ENCODE results near the gene NLRC3. TPM values are rescaled to one million over a fixed set of nuclear protein-coding genes. Genes with fewer than 3 reads are reported as not detected.

NLRC3 gene
- total RNA-seq, 1 experiment from 2014 or later: 0.02 TPM

- Histone ChIP-seq H3K27ac (no peak overlapping the region), H3K9me3 (replicated peaks) (no peaks in the 10 kb centered on the region), H3K4me1 (no peaks in the 10 kb centered on the region), H3K4me3 (no peak overlapping the region), H3K36me3 (no peaks in the 10 kb centered on the region), H3K27me3 (no peaks in the 10 kb centered on the region)
- no peak for DNase-seq
Observed at GRCh38 chr16:3553138-3553923, 23.9 kb downstream of the NLRC3 start.

DNA sequence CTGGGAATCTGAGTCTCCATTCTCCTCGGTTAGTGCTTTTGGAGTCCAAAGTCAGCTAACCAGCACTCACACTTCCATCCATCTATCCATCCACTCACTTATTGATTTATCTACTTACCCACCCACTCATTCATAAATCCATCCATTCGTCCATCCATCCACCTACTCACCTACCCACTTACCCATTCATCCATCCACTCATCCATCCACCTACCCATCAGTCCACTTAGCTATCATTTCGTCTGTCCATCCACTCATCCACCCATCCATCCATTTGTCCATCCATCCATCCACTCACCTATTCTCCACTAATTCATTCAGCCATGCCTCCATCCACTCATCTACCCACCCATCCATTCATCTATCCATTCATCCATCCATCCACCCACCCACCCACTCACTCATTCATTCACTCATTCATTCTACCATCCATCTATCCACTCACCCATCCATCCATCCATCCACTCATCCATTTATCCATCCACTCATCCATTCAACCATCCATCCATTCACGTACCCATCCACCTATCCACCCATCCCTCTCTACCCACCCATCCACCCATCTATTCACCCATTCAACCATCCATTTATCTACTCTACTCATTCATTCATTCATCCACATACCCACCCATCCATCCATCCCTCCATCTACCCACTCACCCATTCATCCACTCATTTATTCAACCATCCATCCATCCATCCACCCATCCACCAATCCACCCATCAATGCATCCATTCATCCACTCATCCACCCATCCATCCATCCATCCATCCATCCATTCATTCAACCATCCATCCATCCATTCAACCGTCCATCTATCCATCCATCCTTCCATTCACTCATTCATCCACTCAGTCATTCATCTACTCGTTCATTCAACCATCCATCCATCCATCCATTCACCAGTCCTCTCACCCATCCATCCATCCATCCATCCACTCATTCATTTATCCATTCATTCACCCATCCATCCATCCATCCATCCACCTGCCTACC lies 26.1 kb downstream of the NLRC3 start:
- Histone ChIP-seq H3K27ac (no peak overlapping the region), H3K27me3 (no peaks in the 10 kb centered on the region), H3K4me3 (no peak overlapping the region), H3K4me1 (no peaks in the 10 kb centered on the region), H3K9me3 (replicated peaks) (no peaks in the 10 kb centered on the region), H3K36me3 (no peaks in the 10 kb centered on the region)
- no peak for DNase-seq

DNA sequence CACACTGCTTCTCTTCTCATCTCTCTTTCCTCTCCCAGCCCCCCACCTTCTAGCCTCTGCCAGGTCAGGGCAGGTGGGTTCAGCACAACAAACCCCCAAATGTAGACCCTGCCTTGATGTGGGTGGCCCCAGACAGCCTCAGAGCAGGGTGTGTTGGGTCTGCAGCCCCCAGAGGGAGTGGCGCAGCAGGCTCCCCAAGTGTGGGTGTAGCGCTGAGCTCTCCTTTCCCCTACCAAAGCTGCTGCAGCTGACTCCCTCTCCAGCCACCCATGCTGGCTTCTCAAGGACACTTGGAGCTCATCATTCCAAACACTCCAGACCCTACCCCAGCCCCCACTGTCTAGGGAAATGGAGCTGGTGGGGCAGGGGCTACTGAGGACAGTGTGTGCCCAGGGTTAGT lies 27.3 kb downstream of the NLRC3 start:
- H3K27me3 ChIP-seq: no peaks in the 10 kb centered on the region
- H3K36me3 ChIP-seq: no peaks in the 10 kb centered on the region
- no peak overlapping the region for H3K4me3 ChIP-seq
- no peaks in the 10 kb centered on the region for H3K4me1 ChIP-seq
- no peaks in the 10 kb centered on the region for H3K9me3 ChIP-seq (replicated peaks)
- no peak for DNase-seq
- no peak overlapping the region for H3K27ac ChIP-seq

- H3K27me3 ChIP-seq: no peaks in the 10 kb centered on the region
- H3K4me1 ChIP-seq: no peaks in the 10 kb centered on the region
- no peak overlapping the region for H3K27ac ChIP-seq
- no peak overlapping the region for H3K4me3 ChIP-seq
- H3K9me3 ChIP-seq (replicated peaks): no peaks in the 10 kb centered on the region
- DNase-seq: no peak
- H3K36me3 ChIP-seq: no peaks in the 10 kb centered on the region
Observed at GRCh38 chr16:3548859-3549258, 28.3 kb downstream of the NLRC3 start.

DNA sequence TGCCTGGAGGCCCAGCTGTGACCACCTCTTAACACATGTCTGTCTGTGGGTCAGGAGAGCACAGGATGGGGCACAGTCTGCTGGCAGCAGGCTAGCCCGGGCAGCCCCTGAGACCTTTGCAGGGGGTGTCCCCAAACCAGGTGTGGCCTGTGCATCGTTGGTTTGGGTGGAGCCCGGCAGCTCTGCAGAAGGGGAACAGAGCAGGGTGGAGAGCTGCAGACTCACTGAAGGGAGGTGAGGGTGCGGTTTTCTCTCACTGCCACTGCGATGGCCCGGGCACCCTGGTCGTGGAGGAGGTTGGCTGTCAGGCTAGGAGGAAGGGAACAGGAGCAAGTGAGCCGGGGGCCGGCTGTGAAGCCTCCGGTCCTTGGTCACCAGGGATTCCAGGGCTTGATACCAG lies 28.8 kb downstream of the NLRC3 start:
- Histone ChIP-seq H3K27me3 (no peaks in the 10 kb centered on the region), H3K4me1 (no peaks in the 10 kb centered on the region), H3K27ac (no peak overlapping the region), H3K4me3 (no peak overlapping the region), H3K36me3 (no peaks in the 10 kb centered on the region), H3K9me3 (replicated peaks) (no peaks in the 10 kb centered on the region)
- no peak for DNase-seq

DNA sequence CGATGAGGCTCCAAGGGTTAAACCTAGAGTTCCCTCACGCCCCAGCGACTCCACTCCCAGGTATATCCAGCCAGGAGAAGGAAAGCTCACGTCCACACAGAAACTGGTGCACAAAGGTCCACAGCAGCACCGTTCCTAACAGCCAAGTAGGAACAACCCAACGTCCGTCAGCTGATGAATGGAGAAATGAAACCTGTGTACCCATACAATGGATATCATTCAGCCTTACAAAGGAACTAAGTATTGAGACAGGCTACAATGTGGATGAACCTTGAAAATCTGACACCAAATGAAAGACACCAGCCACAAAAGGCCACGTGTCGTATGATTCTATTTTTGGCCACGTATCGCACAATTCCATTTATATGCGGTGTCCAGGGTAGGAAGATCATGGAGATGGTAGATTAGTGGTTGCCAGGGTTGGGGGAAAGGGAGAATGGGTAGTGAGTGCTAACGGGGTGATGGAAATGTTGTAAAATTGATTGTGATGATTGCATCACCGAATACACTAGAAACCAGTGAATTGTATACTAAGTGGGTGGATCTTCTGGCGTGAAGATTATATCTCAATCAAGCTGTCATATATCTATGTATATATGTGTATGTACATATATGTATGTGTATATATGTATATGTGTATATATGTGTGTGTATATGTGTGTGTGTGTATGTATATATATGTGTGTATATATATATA lies 30.1 kb downstream of the NLRC3 start:
- no peaks in the 10 kb centered on the region for H3K36me3 ChIP-seq
- H3K4me3 ChIP-seq: no peak overlapping the region
- H3K27me3 ChIP-seq: no peaks in the 10 kb centered on the region
- H3K27ac ChIP-seq: no peak overlapping the region
- no peaks in the 10 kb centered on the region for H3K9me3 ChIP-seq (replicated peaks)
- DNase-seq: no peak
- H3K4me1 ChIP-seq: no peaks in the 10 kb centered on the region

DNA sequence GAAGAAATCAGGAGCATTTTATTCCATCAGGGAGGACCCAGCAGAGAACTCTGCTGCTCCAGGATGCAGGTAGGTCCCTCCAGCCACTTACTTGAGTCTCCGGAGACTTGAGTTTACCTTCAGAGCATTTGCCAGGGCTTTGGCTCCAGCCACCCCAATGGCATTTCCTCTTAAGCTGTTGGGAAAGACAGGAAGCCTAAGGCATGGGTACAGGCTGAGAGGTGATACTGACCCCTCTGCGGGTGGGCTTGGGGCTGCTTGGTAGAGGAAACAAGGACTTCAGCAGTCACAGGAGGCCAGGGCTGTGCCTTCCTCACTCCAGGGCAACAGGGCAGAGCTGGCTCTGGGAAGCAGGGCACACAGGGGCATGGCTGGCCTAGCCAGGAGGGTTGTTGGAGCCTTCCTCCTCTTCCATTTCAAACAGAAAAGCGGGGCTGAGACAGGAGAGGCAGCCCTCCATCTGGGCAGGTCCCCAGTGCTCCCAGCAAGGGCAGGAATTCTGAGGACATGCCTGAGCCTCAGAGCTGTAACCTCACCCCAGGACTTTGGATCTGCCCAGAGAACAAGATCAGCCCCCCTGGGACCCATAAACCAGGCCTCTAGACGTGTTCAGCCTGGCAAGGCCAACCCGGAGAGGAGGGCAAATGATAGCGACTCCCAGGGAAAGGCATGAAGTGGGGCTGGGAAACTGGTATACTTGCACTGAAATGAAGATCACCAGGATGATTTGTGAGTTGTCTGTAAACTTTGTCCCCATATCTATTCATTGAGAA lies 34.4 kb downstream of the NLRC3 start:
- Histone ChIP-seq H3K36me3 (no peaks in the 10 kb centered on the region), H3K27me3 (no peaks in the 10 kb centered on the region), H3K27ac (no peak overlapping the region), H3K4me3 (no peak overlapping the region), H3K4me1 (no peaks in the 10 kb centered on the region), H3K9me3 (replicated peaks) (no peaks in the 10 kb centered on the region)
- DNase-seq: no peak

GRCh38 chr16:3541527-3542155 lies 35.6 kb downstream of the NLRC3 start:
- no peak overlapping the region for H3K4me3 ChIP-seq
- no peaks in the 10 kb centered on the region for H3K27me3 ChIP-seq
- no peaks in the 10 kb centered on the region for H3K9me3 ChIP-seq (replicated peaks)
- no peaks in the 10 kb centered on the region for H3K4me1 ChIP-seq
- H3K36me3 ChIP-seq: no peaks in the 10 kb centered on the region
- no peak for DNase-seq
- H3K27ac ChIP-seq: no peak overlapping the region

GRCh38 chr16:3538222-3538621 lies 39.0 kb downstream of the NLRC3 start:
- no peaks in the 10 kb centered on the region for H3K9me3 ChIP-seq (replicated peaks)
- no peak overlapping the region for H3K27ac ChIP-seq
- no peaks in the 10 kb centered on the region for H3K36me3 ChIP-seq
- no peaks in the 10 kb centered on the region for H3K4me1 ChIP-seq
- no peaks in the 10 kb centered on the region for H3K27me3 ChIP-seq
- no peak for DNase-seq
- H3K4me3 ChIP-seq: no peak overlapping the region

DNA sequence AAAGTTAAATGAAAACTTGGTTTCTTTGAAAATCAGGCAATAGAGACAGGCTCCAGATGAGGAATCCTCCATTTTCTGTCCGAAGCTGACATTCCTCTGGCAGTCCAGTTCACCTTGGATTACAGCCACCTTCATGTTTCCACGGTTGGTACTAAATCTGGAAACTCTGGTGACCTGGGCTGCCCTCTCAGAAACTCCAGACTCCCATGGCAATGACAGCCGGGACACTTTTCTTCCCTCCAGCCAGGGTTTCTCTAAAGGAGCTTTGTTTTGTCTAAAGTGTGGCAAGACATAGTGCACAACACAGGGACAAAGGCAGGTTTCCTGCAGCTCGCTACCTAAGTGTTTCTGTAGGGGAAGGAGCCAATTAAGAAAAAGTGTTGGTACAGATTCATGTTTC lies 40.4 kb downstream of the NLRC3 start:
- Histone ChIP-seq H3K4me1 (no peaks in the 10 kb centered on the region), H3K27me3 (no peaks in the 10 kb centered on the region), H3K36me3 (no peaks in the 10 kb centered on the region), H3K9me3 (replicated peaks) (no peaks in the 10 kb centered on the region), H3K27ac (no peak overlapping the region), H3K4me3 (no peak overlapping the region)
- DNase-seq: no peak

DNA sequence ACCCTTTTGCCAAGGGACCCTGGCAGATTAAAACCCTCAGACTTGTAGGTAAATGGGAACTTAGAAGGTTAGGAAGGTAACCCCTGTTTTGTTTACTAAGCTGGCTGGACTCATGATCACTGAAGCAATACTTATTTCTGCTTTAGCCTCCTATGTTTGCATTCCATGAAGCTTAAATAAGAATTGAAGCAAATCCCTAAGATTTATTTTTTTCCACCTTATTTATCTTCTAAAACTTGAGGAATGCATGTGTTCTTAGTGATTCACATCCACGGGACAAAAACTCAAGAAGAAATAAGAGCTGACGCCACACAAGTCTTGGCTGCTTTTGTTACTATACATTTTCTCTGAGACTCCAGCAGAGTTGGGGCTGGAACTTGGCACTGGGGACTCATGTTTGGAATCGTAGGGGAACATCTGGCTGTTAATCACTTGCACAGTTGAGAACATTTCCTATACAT lies 40.9 kb downstream of the NLRC3 start:
- no peak overlapping the region for H3K27ac ChIP-seq
- no peaks in the 10 kb centered on the region for H3K4me1 ChIP-seq
- H3K4me3 ChIP-seq: no peak overlapping the region
- no peaks in the 10 kb centered on the region for H3K36me3 ChIP-seq
- no peaks in the 10 kb centered on the region for H3K9me3 ChIP-seq (replicated peaks)
- no peak for DNase-seq
- no peaks in the 10 kb centered on the region for H3K27me3 ChIP-seq

DNA sequence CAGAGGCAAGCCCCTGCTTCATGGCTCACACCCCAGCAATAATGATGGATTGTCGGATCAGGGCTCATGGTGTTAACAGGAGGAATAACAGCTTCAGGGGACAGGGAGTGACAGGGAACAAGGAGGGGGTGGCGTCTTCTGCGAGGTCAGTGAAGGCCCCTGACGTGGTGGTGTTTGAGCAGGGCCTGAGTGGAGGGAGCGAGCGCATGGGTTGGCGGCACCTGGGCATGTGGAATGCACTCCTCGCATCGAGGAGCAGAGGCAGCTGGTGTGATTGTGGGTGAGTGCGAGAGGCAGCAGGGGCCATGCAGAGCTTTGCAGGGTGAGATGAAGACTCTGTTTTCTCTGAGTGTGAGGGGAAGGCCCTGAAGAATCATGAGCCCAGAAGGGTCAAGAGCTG lies 43.1 kb downstream of the NLRC3 start:
- no peaks in the 10 kb centered on the region for H3K27me3 ChIP-seq
- no peak overlapping the region for H3K27ac ChIP-seq
- H3K4me3 ChIP-seq: no peak overlapping the region
- no peaks in the 10 kb centered on the region for H3K9me3 ChIP-seq (replicated peaks)
- no peak for DNase-seq
- no peaks in the 10 kb centered on the region for H3K4me1 ChIP-seq
- no peaks in the 10 kb centered on the region for H3K36me3 ChIP-seq

DNA sequence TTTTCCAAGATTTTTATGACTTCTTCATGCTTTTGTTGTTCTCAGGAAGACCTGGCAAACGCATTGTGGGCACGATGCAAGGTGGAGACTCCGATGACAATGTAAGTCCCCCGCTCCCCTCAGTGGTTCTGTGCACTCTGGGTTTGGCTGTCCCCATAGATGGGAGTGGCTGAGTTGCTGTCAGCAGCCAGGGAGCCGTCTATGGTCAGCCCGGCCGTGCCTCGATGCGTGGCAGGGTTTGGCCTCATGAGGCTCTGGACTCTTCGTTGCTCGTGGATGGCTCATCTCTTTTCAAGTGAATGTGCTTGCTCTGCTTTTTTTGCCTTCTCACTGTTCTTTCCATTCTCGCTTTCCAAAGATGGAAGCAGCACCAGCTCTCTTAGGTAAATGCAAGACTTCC lies 44.5 kb downstream of the NLRC3 start:
- Histone ChIP-seq H3K36me3 (no peaks in the 10 kb centered on the region; the same call in 1 of the 2 replicates), H3K27ac (no peak overlapping the region), H3K27me3 (no peaks in the 10 kb centered on the region), H3K4me1 (no peaks in the 10 kb centered on the region), H3K4me3 (no peak overlapping the region), H3K9me3 (replicated peaks) (no peaks in the 10 kb centered on the region)
- DNase-seq: no peak

Measured in SJCRH30 (cell line).